ENCODE data around the gene METAP1D. TPM values are rescaled to one million over a fixed set of nuclear protein-coding genes. Genes with fewer than 3 reads are reported as not detected.
A peak's percentile ranks its signal among the peaks of the same experiment; 100 is the strongest.

METAP1D gene
- total RNA-seq, 1 experiment from 2014 or later = 32.4 TPM

- Histone ChIP-seq H3K4me1 (replicated peaks; ENCODE audit: insufficient read depth) (peaks cover 24% of the 10 kb centered on the region), H4K20me1 (ENCODE audit: insufficient read depth) (no peaks in the 10 kb centered on the region), H3K9me2 (ENCODE audit: insufficient read depth) (no peaks in the 10 kb centered on the region), H3K9me3 (ENCODE audit: insufficient read depth, low read depth) (no peaks in the 10 kb centered on the region), H2AFZ (peak overlapping the region; percentile 97), H3K27me3 (ENCODE audit: insufficient read depth, low read depth) (no peaks in the 10 kb centered on the region), H3K79me2 (ENCODE audit: low read depth) (no peaks in the 10 kb centered on the region), H3K27ac (no peak overlapping the region), H3K36me3 (ENCODE audit: low read depth) (no peaks in the 10 kb centered on the region), H3K4me3 (peak overlapping the region; percentile 73), H3K4me2 (peak overlapping the region; percentile 83), H3F3A (ENCODE audit: insufficient read depth, low read depth) (peaks cover 25% of the 10 kb centered on the region)
- TF ChIP-seq CTCF (conservative IDR thresholded peaks at IDR 0.05) (peak; percentile 100), EZH2 (IDR thresholded peaks at IDR 0.05; ENCODE audit: low read depth) (no peak)
- intact Hi-C loops (cut with micrococcal nuclease; ENCODE audit: unreplicated experiment) = loop anchor here (1.0 to 10.0 kb wide), 12 partner anchors 123 to 1175 kb away; partner anchors contain the start of genes DCAF17, GORASP2, HAT1 and METTL8
- ChIA-PET CTCF (interaction anchor here (0.5 to 2.6 kb wide), 11 partner anchors 10 to 931 kb away, joined by 3 to 10 read pairs (median 4); no protein-coding TSS in a partner anchor), POLR2A (ENCODE audit: unreplicated experiment) (no interaction called here)
- BruUV-seq (replicated peaks) = no TSS peak
- DNase-seq = peak; percentile 91 to 97
Observed at GRCh38 chr2:172103471-172104272, 103.9 kb downstream of the METAP1D start.

- Histone ChIP-seq H3K4me3 (no peak overlapping the region), H2AFZ (no peak overlapping the region), H3F3A (ENCODE audit: insufficient read depth, low read depth) (peaks cover 12% of the 10 kb centered on the region; the same call in 1 of the 2 replicates), H4K20me1 (ENCODE audit: insufficient read depth) (no peaks in the 10 kb centered on the region), H3K79me2 (ENCODE audit: low read depth) (no peaks in the 10 kb centered on the region), H3K9me3 (ENCODE audit: insufficient read depth, low read depth) (no peaks in the 10 kb centered on the region), H3K4me1 (replicated peaks; ENCODE audit: insufficient read depth) (peaks cover 10% of the 10 kb centered on the region), H3K4me2 (no peak overlapping the region), H3K36me3 (ENCODE audit: low read depth) (no peaks in the 10 kb centered on the region), H3K27ac (no peak overlapping the region), H3K27me3 (ENCODE audit: insufficient read depth, low read depth) (no peaks in the 10 kb centered on the region), H3K9me2 (ENCODE audit: insufficient read depth) (no peaks in the 10 kb centered on the region)
- POLR2A ChIA-PET (ENCODE audit: unreplicated experiment) = interaction anchor here (0.6 kb wide), 1 partner anchor 662 kb away, joined by 5 read pairs; no protein-coding TSS in a partner anchor
- CTCF ChIA-PET = interaction anchor here (0.6 to 1.3 kb wide), 4 partner anchors 10 to 398 kb away, joined by 3 to 5 read pairs (median 4); no protein-coding TSS in a partner anchor
- no peak for TF ChIP-seq CTCF (conservative IDR thresholded peaks at IDR 0.05)
- TF ChIP-seq EZH2 (IDR thresholded peaks at IDR 0.05; ENCODE audit: low read depth) = no peak
- no peak for DNase-seq
- no TSS peak for BruUV-seq (replicated peaks)
- intact Hi-C loops (cut with micrococcal nuclease; ENCODE audit: unreplicated experiment) = loop anchor here (10.0 kb wide), 2 partner anchors 671 to 1131 kb away; partner anchors contain the start of genes DCAF17 and METTL8
Observed at GRCh38 chr2:172105471-172106107, 105.8 kb downstream of the METAP1D start.

Measured in PC-9 (cell line).